ENCODE data around the gene ZNF579. TPM values are rescaled to one million over a fixed set of nuclear protein-coding genes. Genes with fewer than 3 reads are reported as not detected.
"Not testable (repeated sequence)": the region's sequence is repeated elsewhere in the genome, so short reads cannot be mapped to it uniquely, and the experiment has no call there.

The ZNF579 gene
- total and polyA plus RNA-seq, 10 donors: 0.72 to 10.6 (median 5.7) TPM

DNA sequence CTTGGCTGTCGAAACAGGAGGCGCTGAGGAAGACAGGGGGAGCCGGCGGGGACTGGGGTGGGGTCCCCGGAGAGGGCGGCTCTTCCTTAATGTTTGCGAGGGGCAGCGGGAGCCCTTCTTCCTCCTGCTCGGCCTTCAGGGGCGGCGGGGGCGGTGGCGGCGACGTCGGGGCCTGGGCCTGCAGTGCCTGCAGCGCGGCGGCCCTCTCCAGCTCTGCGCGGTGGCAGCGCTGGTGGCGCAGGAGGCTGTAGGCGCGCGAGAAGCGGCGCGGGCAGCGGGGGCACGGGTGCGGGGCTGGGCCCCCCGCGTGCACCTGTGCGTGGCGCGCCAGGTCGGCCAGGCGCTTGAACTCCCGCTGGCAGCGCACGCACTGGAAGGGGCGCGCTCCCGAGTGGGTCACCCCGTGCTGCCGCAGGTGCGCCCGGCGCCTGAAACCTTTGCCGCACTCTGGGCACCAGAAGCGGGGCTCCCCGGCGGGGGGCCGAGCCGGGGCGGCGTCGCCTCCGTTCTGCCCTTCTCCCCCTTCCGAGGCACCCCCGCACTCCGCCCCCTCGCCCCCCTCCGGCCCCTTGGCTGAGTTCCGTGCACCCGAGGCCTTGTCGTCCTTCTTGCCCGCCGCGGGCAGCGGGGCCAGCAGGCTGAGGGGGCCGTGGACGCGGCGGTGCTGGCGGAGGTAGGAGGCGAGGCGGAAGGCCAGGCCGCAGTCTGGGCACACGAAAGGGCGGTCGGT is 2.5 kb downstream of the ZNF579 start:
- no peak for TF ChIP-seq POLR2A (IDR thresholded peaks at IDR 0.05)
- TF ChIP-seq, protein P1, sequence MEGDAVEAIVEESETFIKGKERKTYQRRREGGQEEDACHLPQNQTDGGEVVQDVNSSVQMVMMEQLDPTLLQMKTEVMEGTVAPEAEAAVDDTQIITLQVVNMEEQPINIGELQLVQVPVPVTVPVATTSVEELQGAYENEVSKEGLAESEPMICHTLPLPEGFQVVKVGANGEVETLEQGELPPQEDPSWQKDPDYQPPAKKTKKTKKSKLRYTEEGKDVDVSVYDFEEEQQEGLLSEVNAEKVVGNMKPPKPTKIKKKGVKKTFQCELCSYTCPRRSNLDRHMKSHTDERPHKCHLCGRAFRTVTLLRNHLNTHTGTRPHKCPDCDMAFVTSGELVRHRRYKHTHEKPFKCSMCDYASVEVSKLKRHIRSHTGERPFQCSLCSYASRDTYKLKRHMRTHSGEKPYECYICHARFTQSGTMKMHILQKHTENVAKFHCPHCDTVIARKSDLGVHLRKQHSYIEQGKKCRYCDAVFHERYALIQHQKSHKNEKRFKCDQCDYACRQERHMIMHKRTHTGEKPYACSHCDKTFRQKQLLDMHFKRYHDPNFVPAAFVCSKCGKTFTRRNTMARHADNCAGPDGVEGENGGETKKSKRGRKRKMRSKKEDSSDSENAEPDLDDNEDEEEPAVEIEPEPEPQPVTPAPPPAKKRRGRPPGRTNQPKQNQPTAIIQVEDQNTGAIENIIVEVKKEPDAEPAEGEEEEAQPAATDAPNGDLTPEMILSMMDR (IDR thresholded peaks at IDR 0.05 in 8 of 11, conservative IDR thresholded peaks at IDR 0.05 in 3 of 11): no peak
- Histone ChIP-seq H3K4me3 (no peak overlapping the region), H3K27me3 (replicated peaks in 1 of 7) (no peaks in the 10 kb centered on the region), H3K36me3 (peaks cover 0 to 29% (median 20%) of the 10 kb centered on the region in 6 donors), H3K9me3 (peaks cover 0 to 4% (median 0%) of the 10 kb centered on the region in 8 donors), H3K27ac (no peak overlapping the region), H3K4me1 (peaks cover 5 to 27% (median 20%) of the 10 kb centered on the region in 6 donors)
- 93 to 96% (median 95%) methylated on average over 47 to 83 of the region's 83 CpGs for WGBS, 5 donors
- intact Hi-C loops (cut with DNase I; ENCODE audit: low total_unique reads): no loop called here
- no peak for DNase-seq

DNA sequence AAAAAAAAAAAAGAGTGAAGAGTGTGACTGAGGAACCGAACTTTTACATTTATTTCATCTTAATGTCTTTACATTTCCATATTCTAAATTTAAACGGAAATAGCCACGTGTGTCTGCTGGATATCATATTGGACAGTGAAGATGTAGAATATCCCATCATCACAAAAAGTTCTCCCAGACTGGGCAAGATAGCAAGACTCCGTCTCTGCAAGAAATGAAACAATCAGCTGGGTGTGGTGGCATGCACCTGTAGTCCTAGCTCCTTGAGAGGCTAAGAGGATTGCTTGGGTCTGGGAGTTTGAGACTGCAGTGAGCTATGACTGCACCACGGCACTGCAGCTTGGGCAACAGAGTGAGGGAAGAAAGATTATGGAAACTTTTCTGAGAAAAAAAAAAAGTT is 3.9 kb downstream of the ZNF579 start:
- intact Hi-C loops (cut with DNase I; ENCODE audit: low total_unique reads): no loop called here
- WGBS, 5 donors: 88 to 93% (median 90%) methylated on average over 5 of the region's 5 CpGs
- H3K9me3 ChIP-seq: peaks cover 0 to 4% (median 0%) of the 10 kb centered on the region in 8 donors

DNA sequence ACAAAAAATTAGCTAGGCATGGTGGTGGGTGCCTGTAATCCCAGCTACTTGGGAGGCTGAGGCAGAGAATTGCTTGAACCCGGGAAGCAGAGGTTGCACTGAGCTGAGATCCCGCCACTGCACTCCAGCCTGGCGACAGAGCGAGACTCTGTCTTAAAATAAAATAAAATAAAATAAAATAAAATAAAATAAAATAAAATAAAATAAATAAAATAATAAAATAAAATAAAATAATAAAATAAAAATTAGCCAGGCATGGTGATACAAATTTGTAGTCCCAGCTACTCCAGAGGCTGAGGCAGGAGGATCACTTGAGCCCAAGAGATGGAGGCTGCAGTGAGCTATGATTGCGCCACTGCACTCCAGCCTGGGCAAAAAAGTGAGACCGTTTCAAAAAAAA is 6.7 kb downstream of the ZNF579 start:
- DNase-seq; H3K27ac ChIP-seq; H3K27me3 ChIP-seq (replicated peaks in 1 of 7); H3K4me1 ChIP-seq; H3K4me3 ChIP-seq; intact Hi-C loops (cut with DNase I; ENCODE audit: low total_unique reads); H3K9me3 ChIP-seq: not testable (repeated sequence)
- H3K36me3 ChIP-seq: peaks cover 0 to 23% (median 17%) of the 10 kb centered on the region in 6 donors
- WGBS, 5 donors: 91 to 96% (median 94%) methylated on average over 6 of the region's 6 CpGs

More for the DNA sequence above, 3.9 kb downstream of the ZNF579 start:
- Histone ChIP-seq H3K27me3 (replicated peaks in 1 of 7) (no peaks in the 10 kb centered on the region), H3K4me1 (peaks cover 5 to 25% (median 18%) of the 10 kb centered on the region in 6 donors), H3K4me3 (no peak overlapping the region), H3K27ac (no peak overlapping the region), H3K36me3 (peaks cover 0 to 29% (median 20%) of the 10 kb centered on the region in 6 donors)
- no peak for DNase-seq
- no peak for TF ChIP-seq POLR2AphosphoS5 (IDR thresholded peaks at IDR 0.05)
- no peak for TF ChIP-seq POLR2A (IDR thresholded peaks at IDR 0.05)

DNA sequence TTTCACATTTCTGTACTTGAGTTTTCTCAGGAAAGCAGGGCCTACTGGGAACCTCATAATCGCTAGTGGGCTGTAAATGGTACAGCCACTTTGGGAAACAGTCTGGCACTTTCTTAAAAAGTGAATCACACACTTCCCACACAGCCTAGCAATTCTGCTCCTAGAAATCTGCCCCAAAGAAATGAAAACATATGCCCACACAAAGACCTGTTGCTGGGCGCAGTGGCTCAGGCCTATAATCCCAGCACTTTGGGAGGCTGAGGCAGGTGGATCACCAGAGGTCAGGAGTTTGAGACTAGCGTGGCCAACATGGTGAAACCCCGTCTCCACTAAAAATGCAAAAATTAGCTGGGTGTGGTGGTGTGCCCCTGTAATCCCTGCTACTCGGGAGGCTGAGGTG is 11.2 kb downstream of the ZNF579 start:
- H3K4me1 ChIP-seq; H3K36me3 ChIP-seq; intact Hi-C loops (cut with DNase I; ENCODE audit: low total_unique reads); DNase-seq; H3K4me3 ChIP-seq; H3K9me3 ChIP-seq; H3K27ac ChIP-seq: not testable (repeated sequence)
- H3K27me3 ChIP-seq (replicated peaks in 1 of 7): peaks cover 0 to 24% (median 5%) of the 10 kb centered on the region in 7 donors
- 73 to 93% (median 90%) methylated on average over 5 of the region's 5 CpGs for WGBS, 5 donors

DNA sequence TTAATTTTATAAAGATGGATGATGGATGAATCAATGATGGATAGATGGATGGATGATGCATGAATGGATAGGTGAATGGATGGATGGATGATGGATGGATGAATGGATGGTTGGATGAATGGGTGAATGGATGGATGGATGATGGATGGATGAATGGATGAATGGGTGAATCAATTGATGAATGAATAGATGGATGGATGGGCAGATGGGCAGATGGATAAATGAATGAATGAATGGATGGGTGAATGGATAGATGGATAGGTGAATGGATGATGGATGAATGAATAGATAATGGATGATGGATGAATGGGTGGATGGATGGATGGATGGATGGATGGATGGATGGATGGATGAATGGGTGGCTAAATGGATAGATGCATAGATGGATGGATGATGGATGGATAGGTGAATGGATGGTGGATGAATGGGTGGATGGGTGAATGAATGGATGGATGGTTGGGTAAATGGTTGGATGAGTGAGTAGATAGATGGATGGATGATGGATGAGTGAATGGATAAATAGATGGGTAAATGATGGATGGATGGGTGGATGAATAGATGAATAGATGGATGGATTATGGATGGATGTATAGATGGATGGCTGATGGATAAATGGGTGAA is 12.8 kb downstream of the ZNF579 start:
- DNase-seq: no peak
- Histone ChIP-seq H3K27ac (no peak overlapping the region), H3K4me3 (no peak overlapping the region), H3K36me3 (no peaks in the 10 kb centered on the region), H3K27me3 (replicated peaks in 1 of 7) (peaks cover 0 to 30% (median 5%) of the 10 kb centered on the region in 7 donors), H3K9me3 (peaks cover 0 to 4% (median 0%) of the 10 kb centered on the region in 8 donors), H3K4me1 (no peaks in the 10 kb centered on the region)
- TF ChIP-seq POLR2AphosphoS5 (IDR thresholded peaks at IDR 0.05) (no peak), POLR2A (IDR thresholded peaks at IDR 0.05) (no peak)
- TF ChIP-seq, protein P1 (IDR thresholded peaks at IDR 0.05 in 8 of 11, conservative IDR thresholded peaks at IDR 0.05 in 3 of 11): no peak
- intact Hi-C loops (cut with DNase I; ENCODE audit: low total_unique reads): no loop called here
